Measurements from ENCODE around the gene CACNA2D4.

DNA sequence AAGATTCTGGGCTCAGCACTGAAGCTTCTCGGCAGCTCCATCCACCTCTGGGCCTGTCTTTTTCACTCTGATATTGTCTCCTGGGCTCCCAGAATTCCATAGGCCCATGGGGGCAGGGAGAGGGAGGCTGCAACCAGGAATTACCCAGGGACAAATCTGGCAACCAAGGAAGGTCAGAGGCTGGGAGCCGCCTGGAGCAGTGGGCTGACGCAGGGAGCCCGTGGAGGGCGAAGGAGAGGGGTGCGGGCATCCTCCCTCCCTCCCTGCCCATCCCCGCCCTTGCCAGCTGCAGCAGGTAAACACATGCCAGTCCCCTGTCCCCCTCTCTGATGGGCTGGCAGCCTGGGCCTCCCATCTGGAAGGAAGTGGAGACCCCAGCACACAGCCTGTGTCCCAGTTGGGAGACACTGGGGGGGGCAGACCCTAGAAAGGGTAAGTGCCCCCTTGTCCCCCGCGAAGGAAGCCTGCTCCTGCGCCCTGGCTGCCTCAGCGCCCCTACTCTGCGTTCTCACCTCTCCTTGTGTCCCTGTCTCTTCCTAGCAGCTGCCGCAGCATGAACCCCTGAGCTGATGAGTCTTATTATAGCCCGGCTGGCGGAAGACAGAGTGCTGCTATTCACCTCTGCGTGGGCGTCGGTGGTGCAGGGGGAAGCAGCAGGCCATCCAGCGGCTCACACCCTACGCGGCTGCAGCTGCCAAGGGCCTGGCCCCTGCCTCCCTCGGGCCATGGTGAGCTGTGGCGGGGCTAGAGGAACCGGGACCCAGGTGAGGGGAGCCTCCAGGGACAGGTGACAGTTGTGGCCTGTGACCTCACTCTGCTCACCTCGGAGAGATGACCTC is 91.4 kb downstream of the CACNA2D4 start:
- TF ChIP-seq, protein P1, sequence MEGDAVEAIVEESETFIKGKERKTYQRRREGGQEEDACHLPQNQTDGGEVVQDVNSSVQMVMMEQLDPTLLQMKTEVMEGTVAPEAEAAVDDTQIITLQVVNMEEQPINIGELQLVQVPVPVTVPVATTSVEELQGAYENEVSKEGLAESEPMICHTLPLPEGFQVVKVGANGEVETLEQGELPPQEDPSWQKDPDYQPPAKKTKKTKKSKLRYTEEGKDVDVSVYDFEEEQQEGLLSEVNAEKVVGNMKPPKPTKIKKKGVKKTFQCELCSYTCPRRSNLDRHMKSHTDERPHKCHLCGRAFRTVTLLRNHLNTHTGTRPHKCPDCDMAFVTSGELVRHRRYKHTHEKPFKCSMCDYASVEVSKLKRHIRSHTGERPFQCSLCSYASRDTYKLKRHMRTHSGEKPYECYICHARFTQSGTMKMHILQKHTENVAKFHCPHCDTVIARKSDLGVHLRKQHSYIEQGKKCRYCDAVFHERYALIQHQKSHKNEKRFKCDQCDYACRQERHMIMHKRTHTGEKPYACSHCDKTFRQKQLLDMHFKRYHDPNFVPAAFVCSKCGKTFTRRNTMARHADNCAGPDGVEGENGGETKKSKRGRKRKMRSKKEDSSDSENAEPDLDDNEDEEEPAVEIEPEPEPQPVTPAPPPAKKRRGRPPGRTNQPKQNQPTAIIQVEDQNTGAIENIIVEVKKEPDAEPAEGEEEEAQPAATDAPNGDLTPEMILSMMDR (IDR thresholded peaks at IDR 0.05), result no peak
- no peak for TF ChIP-seq POLR2A (IDR thresholded peaks at IDR 0.05)

Data from thyroid gland (tissue), 4 donors.